ENCODE results near the gene MANSC4.

The MANSC4 gene

DNA sequence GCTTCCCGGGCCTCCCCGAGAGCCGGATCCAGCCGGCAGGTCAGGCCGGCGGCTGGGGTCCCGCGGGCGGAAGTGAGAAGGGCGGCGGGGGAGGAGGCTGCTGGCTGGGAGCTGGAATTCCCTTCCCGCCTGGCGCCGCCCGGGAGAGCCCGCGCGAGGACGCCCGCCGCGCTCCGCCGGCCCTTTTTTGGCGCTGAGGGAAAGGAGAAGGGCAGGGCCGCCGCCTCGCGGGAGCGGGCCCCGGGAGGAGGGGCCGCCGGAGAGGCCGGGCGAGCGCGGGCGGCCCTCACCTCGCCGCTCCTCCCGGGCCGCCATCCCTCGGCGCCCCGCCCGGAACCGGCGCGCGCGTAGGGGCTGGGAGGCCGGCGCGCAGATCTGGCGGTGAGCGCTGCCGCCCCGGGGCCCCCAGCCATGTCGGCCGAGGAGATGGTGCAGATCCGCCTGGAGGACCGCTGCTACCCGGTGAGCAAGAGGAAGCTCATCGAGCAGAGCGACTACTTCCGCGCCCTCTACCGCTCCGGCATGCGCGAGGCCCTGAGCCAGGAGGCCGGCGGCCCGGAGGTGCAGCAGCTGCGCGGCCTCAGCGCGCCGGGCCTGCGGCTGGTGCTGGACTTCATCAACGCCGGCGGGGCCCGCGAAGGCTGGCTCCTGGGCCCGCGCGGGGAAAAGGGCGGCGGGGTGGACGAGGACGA is at the start of gene MANSC4, which contains the start of gene KLHL42:
Gene MANSC4, minus strand, starts transcription at position 317 of the 692 bp plus-strand sequence. CDS start 8,960 bp downstream, outside the sequence.
Gene KLHL42, plus strand, starts transcription at position 314 of the 692 bp plus-strand sequence. Its CDS starts 98 bp downstream, at position 412.
- DNase-seq (ENCODE audit: low read depth in 2 of 2): peak; percentile 34 to 51

DNA sequence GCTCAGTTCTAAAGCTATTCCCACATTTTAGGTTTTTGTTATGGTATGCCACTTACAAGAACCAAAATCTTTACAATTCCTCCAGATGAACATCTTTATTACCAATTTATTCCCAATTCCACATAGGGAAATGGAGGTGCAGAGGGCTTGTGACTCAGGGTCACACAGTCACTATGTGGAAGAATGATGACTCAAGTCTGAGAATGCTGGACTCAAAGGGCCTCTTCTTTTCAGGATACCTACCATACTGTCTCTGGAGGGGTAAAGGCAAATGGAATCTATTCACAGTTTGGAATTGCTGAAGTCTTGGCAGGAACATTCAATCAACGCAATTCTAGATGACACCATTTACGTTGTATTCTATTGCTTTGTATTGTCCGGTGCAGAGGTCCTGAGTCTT is 48.2 kb upstream of the MANSC4 start:
- no peak for DNase-seq (ENCODE audit: low read depth in 2 of 2)

DNA sequence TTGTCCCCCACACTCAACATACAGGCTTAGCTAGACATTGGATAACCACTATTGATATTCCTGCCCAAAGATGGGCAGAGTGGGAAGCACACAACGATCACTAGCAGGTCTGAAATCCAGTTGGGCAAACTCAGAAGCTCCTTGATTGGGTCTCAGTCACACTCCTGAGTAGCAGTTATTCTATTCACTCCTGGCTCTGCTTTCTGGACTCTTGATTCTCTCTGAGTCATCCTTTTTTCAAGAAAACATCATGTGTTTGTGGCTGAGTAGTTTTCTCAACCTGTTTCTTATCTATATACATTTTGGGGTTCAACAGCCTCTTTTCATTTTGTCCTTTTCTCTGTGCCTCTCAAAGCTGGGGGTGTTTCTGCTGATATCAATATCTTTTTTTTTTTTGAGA is 46.0 kb upstream of the MANSC4 start:
- DNase-seq (ENCODE audit: low read depth in 2 of 2): no peak

DNA sequence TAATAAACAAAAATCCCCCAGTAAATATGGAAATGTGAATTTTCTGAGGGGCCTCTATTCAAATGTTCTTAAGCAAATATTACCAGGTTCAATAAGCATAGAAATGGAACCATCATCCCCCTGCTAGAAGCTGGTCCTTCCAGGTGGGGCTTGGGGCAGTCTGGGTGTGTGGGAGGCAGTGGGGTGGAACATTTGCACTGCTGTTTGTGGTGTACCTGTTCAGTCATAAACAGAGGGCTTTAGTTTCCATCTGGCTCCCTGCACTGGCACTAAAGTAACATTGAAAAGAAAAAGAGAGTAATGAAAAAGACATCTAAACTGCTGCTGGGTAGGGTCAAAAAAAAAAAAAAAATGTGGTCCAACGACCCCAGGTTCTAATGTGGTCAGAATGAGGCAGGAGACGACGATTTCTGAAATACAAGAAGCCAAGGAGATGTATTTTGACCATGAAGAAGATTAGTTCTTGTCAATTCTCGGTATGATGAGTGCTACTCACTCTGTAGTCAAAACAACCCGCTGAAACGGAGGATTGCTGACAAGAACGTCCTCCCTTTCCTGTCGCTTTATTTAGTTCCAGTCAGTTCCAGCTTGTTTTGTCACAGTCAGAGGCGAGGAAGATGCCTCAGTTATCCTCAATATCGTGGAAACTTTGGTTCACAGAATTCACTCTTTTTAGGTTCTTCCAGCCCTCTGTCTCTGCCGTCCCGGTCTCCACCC is 44.2 kb upstream of the MANSC4 start:
- DNase-seq (ENCODE audit: low read depth in 2 of 2): no peak

DNA sequence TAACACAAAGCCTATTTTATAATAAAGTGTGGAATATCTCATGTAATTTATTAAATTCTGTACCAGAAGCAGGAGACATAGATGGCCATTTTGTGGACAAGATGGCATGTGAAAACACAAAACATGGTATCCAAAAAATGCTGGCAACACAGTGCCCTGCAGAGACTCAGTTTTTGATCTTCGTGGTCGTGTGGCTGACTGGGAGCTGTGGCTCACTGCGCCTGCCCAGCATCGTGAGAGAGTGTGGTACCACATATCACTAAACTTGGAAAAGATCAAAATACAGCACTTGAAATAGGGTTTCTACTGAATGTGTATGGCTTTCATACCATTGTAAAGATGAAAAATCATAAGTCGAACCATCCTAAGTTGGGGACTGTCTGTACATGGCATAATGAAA is 43.0 kb upstream of the MANSC4 start:
- DNase-seq (ENCODE audit: low read depth in 2 of 2): no peak

DNA sequence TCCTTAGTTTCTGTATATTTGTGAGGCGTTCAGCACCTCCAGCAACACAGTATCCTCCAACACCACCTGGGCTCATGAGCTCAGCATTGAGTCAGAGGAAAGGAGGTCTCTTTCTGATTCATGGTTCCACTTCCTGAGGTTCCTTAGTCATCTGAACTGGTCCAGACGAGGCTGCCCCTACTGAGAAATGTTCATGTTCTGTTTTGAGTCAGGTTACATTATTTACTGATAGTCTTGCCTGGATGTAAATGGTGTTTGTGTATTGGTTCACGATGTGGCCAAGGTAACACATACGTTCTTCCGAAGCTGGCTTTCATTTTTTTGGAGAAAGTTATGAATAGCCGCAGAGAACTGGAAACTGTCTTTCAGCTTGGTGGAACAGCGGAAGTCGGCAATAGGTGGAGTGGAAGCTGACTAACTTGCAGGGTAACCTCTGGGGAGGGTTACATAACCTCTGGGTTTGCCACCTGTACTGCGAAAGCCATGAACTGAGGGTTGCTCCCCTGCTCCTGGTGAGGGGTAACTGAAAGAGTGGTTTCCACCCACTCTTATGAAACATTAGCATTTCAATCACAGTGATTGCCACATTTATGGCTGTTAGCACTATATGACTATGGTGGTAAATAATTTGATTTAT is 42.2 kb upstream of the MANSC4 start:
- peak; percentile 52 to 62 for DNase-seq (ENCODE audit: low read depth in 2 of 2)

DNA sequence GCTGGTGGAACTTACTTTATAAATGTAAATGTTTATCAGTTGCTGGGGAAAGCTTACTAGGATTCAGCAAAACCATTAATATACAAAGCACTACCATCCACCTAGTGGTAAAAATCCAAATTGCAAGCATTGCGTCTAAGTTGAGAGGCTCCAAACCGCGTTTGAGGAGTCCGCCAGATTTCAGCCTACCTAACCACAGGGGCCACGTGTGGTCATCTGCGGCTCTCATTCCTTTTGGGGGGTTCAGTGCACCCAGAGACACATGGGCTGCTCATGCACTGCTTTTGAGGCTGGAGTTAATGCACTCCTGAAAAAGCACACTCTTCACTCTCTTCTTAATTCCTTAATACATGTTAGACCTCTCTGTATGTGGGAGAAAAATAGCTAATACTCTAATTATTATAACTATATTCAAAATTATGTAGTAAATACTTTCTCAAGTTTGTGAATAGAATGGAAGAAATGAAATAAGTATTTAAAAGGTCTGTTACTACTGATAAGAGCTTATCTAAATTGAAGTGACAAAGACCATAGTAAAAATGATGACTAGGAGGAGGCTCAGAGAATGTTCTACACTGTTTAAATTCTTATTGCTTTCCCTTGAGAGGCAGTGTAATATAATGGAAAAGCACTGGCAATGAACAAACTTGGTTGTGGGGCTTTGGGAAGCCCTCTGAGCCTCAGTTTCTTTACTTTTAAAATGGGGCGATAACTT is 41.4 kb upstream of the MANSC4 start:
- DNase-seq (ENCODE audit: low read depth in 2 of 2): no peak

DNA sequence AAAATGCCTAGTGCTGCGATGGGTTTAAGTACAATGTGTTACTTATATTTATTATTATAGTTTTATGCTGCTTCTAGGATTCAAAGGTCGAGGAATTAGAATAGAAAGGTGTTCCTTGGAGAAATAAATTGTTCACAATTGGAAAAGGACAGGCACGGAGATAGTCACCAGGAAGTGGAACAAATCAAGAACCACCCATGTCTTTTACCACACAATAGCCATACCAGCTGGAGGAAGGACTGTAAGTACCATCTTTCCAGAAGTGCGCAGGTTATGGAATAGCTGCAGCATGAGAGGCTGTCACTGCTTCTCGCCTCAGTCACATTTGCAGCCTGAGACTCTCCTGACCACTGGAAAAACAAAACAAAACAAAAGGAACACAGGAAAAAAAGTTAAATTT is 40.5 kb upstream of the MANSC4 start:
- no peak for DNase-seq (ENCODE audit: low read depth in 2 of 2)

DNA sequence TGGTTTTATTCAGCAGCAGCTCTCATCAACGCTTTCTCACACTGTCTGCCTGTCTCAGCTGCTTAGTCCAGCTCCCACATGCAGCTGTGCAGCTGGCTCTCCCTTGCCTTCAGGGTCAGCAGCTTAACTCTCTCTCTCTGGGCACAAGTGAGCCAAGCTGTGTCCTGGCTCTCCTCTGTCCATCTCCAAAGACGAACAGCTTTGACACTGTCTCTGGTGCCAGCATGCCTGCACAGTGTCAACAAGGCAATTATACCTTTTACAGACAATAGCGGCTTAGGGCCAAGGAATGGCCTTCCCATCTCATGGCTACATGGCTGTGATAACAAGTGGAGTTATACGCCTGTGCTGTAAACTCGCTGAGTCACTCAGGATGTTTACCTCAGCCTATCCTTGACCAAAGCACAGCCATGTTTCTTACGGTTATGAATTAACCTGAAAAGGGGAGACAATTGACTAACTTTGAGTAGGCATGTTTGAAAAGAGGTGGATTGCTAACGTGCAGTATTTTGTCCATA is 38.4 kb upstream of the MANSC4 start:
- no peak for DNase-seq (ENCODE audit: low read depth in 2 of 2)

DNA sequence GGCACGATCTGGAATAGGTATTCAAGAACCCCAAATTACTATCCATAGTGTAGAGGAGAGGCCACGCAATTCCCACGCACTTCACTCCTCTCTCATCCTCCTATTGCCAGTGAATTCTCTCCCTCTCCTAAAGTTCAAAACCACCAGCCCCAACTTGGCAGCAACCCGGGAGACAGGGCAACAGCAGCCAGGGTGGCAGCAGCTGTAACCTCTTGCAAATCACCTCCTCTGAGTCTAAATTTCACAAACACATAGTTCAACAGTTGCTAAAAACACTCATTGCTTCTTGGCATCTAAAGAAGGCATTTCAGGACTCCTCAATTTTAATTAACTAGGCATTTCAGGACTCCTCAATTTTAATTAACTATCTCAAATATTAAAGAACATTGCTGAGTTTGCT is 37.7 kb upstream of the MANSC4 start:
- DNase-seq (ENCODE audit: low read depth in 2 of 2): no peak

DNA sequence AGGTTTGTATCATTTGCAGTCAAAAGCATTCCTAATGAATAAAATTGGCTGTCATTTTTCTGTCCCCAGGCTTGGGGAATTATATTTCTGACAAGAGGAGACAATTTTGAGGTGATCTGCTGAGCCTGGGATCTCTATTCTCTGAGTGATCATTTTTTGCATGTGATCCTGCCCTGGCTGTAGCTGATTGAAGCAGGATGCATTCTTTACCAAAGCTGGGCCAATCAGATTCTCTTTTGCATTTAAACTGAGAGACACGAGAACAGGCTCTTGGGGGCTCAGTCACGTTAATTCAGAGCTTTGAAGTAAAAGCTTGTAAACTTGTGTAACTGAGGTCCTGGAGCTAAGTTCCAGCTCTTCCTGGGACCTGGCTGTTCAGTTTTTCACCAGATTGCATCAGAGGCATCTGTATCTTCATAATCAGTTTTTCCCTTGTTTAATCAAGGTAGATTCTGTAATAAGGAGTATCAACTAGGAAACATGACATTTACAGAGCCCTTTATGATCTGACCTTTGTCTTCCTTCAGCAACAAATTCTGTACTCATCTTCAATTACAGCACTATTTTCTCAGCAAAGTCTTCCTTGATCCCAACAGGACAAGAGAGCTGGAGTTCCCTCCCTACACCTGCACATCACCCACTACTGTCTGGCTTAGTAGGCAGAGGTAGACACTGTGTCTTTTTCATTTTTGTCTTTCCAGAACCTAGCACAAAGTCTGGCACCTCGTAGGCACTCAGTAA is 35.0 kb upstream of the MANSC4 start:
- DNase-seq (ENCODE audit: low read depth in 2 of 2): no peak

DNA sequence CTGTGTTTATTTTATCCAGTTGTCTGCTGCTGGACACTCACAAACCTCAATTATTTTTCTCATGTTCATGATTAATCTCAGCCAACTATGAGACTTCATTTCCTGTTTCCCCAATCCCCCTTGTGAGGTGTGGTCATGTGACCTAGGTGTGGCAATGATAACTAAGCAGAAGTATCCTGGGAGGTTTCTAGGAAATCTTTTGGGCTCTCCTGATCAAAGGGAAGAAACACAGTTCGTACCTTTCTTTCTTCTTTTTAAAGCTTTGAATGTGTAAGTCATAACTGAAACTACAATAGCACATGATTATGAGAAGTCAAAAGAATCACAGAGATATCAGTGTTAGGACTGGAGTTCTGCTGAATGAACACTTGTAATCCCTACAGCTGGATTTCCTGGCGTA is 34.4 kb upstream of the MANSC4 start:
- no peak for DNase-seq (ENCODE audit: low read depth in 2 of 2)

DNA sequence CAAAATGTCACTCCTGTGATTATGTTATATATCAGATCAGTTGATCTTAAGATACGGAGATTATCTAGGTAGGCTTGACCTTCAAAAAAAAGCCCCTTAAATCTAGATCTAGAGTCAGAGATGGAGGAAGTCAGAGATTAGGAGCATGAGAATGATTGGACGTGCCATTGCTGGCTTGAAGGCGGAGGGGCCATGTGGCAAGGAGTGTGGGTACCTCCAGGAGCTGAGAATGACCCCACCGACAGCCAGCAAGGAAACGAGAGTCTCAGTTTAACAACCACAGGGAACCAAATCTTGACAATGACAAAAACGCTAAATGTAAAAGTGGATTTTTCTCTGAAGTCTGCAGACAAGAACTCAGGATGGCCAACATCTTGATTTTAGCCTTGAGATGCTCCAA is 32.5 kb upstream of the MANSC4 start:
- no peak for DNase-seq (ENCODE audit: low read depth in 2 of 2)

DNA sequence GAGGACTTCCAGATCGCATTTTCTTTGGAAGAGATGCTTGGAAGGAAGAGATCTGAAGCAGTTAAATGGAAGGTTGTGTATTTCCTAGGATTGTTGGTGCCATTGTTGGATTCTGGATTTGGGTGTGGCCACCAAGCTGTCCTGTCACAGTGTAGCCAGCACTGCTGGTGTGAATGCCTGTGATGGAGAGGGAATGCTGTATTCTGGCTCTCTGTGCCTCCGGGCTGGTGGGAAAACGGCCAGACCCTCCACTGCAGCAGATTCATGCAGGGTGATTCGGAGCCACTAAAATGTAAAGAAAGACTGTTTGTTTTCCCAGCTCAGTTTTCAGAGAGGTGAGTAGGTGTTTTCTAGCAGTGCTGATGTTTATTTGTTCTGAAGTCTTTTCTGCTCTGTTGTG is 30.7 kb upstream of the MANSC4 start:
- no peak for DNase-seq (ENCODE audit: low read depth in 2 of 2)

DNA sequence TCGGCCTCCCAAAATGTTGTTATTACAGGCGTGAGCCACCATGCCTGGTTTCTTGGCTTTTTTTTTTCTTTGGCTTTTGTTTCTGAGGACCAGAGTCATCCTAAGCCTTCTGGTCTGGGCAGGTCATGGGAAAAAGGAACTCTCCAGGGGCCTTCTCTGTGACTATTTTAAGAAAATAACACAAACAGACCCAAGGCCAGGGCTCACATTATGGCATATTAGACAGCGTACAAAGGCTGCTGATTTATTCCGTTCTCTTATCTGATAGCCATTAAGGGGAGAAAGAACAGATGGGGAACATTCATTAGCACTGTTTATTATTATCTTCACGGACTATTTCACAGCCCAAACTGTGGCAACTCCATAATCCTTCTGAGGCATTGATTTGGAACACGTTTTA is 28.8 kb upstream of the MANSC4 start:
- DNase-seq (ENCODE audit: low read depth in 2 of 2): no peak

DNA sequence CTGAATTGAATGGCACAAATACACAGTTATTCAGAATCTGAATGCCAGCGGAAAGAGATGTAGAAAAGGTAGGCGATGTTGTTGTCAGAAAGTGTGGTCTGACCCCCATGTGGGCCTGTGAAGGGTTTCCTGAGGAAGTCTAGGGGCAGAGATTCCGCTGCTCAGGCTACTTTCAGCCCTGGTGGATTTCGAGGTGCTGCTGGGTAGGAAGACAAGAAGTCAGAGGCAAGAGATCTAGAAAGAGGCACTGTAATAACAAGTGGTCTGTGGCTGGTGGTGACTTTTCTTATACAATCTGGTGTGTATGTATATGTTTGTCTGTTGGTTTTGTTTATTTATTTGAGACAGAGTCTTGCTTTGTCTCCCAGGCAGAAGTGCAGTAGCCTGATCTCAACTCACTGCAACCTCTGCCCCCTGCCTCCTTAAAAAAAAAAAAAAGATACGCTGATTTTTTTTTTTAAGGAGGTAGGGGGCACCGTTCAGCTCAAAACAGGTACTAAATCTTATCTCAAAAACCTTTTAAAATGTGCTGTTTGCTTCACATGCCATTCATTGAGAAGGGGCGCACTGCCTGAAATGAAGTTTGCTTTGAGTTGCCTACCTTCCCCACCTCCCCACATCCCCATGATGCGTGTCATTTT is 27.1 kb upstream of the MANSC4 start:
- no peak for DNase-seq (ENCODE audit: low read depth in 2 of 2)

DNA sequence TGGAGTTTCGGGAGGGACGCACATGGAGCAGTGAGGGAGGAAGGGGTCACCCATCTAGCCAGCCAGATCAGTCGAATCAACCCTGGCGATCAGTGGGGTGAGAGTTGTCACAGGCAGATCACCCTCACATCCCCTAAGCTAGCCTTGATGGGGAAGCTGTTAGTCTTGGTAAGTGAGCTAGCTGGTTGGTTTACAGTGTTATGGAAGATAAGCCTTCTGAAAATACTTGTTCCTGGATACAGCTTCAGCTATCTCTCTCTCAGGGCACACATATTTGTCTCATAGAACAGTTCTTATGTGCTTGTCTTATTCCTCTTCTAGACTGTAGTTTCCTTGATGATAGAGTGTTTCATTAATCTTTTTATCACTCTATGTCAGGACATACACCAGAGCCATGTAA is 26.2 kb upstream of the MANSC4 start:
- no peak for DNase-seq (ENCODE audit: low read depth in 2 of 2)

DNA sequence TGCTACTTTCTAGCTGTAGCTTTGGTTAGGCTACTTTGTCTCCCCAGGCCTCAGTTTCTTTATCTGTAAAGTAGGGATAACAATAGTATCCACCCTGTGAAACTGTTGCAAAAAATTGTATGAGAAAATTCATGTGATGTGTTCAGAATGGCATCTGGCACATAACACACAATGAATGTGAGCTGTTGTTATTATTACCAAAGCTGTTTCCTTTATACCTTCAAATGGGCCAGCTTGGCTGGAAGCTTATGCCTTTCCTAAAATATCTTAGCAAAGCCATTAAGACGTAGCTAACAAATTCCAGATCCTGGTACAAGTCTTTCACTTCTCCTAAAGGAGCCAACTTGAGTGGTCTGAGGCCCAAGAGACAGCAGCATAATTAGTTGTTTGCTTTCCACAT is 25.2 kb upstream of the MANSC4 start:
- DNase-seq (ENCODE audit: low read depth in 2 of 2): no peak

DNA sequence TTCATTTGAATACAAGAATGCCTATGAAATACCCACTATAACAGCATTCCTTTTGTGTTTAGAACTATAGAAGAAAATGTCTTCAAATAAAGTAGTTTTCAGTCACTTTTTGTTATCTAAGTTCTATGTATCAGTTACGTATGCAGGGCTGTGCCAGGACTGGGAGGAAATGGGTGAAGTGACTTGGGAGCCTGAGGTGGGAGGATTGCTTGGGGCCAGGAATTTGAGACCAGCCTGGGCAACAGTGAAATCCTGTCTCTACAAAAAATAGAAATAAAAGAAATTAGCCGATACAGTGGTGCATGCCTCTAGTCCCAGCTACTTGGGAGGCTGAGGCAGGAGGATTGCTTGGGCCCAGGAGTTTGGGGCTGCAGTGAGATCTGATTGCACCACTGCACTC is 22.9 kb upstream of the MANSC4 start:
- DNase-seq (ENCODE audit: low read depth in 2 of 2): no peak

DNA sequence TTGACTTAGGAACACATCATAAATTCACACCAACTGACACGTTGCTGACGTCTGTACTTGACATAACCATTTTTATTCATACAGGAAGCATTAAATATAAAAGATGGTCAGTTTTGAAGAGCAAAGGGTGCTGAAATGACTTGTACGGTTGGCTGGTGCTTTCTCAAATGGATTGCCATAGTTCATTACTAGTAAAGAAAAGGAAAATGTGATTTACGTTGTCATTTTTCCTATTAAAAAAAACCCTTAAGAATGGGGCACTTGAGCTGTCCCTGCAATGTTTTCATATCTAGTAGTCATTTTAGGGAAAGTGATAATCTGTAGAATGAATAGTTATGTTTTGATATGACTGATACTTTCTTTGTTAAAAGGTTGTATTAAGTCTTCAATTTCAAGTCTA is 22.5 kb upstream of the MANSC4 start:
- no peak for DNase-seq (ENCODE audit: low read depth in 2 of 2)

DNA sequence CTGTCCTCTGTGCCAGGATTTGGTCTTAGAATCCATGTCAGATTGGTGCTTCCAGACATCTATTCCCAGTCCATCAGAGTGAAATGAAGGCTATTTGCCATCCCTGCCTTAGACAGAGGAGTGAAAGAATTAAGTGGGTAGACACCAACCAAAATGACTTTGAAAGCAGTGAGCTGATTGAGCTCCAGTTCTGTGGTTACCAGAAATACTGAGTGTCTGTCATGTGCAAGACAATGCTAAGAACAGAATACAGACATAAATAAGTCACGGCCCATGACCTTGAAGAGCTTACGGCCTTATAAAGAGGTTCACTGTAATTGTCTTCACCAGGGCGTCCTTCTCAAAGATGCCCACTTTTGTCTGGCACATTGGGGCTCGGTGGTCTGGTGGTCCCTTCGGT is 21.6 kb upstream of the MANSC4 start:
- DNase-seq (ENCODE audit: low read depth in 2 of 2): no peak

Data from stimulated activated CD4-positive, alpha-beta T cell treated with anti-CD3 and anti-CD28 coated beads, Interleukin-12 subunit alpha, Interleukin-12 subunit beta, amount 100 ng/mL, for 24 hours (primary cell).